Hematopoietic multipotent progenitor cell (in vitro differentiated cells): Measurements from ENCODE around the gene FAT1. TPM values are rescaled to one million over a fixed set of nuclear protein-coding genes. Genes with fewer than 3 reads are reported as not detected.

ENCODE experiments used
- DNase-seq, 3 donors: peaks; one replicate each; pipeline ENCODE4 v3.0.0-alpha.2; 2011 to 2015; ENCODE audit warnings: low read depth in 2 of 3, low spot score in 2 of 3
- total RNA-seq: library from RNA; depleted of rRNA; stranded (reverse); fragments of >200 nt; gene quantifications from one replicate; pipeline ENCODE4 v1.2.3, GENCODE V29; 2012

FAT1 gene
- total RNA-seq, 1 donor: 0.81 TPM

DNA sequence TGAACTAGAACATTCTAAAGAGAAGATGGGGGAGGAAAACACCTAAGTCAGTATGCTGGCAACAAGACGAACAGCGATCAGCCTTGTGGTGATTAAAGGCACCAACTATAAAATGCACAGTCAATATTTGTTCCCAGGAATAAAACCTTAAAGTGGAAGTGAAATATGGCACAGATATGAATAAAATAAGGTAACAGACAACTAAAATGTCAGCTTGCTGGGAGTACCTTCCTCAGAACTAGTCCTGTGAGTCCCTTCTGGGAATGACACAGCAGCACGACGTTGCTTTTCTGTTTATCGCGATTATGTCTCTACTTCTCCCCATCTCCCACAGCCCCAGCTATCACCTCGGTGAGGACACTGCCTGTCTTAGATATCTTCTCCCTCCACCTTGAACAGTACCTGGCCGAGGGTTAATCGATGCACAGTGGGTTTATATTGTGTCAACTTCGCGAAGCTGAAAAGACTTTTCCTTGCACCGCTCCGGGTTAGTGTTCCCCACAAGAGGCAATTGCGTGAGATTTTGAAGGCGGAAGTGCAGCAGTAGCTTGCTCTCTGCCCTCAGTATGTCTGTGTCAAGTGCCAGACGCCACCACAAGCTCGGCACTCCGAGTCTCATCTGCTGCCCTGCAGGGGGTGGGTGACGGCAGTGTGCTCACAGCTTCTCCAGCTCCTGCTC lies 185.7 kb downstream of the FAT1 start:
- no peak for DNase-seq

Other genes starting within 250 kb of the FAT1 start
- gene MTNR1A, start 168.3 kb downstream of the FAT1 start, total RNA-seq: not detected